GM23338 (cell line): ENCODE measurements around the gene MUS81. TPM values are rescaled to one million over a fixed set of nuclear protein-coding genes. Genes with fewer than 3 reads are reported as not detected.
"Not testable (repeated sequence)": the region's sequence is repeated elsewhere in the genome, so short reads cannot be mapped to it uniquely, and the experiment has no call there.

Experiments
- ATAC-seq: fragments of 200-7000 bp; cut with Tn5 transposase; 3 replicates; pipeline ENCODE4 v1.9.1; 2020
- DNase-seq: peaks from one replicate; pipeline ENCODE4 v3.0.0-alpha.2; 2015; ENCODE audit warnings: low spot score
- H2AFZ ChIP-seq: fragments of 200-600 bp; sonication (generic); 2 replicates; pipeline ENCODE4 v1.8.0; 2016; ENCODE audit warnings: antibody characterized with exemption, mild to moderate bottlenecking, moderate library complexity
- H3F3A ChIP-seq: fragments of 200-600 bp; sonication (generic); replicated peaks from 2 replicates; pipeline ENCODE4 v1.8.0; 2017; ENCODE audit warnings: antibody characterized with exemption, mixed run types, low read depth
- H3K27ac ChIP-seq: fragments of 200-600 bp; sonication (generic); 2 replicates; pipeline ENCODE4 v1.6.1; 2016; ENCODE audit warnings: low read depth
- H3K27me3 ChIP-seq: fragments of 200-600 bp; sonication (generic); 2 replicates; pipeline ENCODE4 v1.8.0; 2016; ENCODE audit warnings: mild to moderate bottlenecking, mixed run types, moderate library complexity; ENCODE audit not compliant: insufficient read depth
- H3K36me3 ChIP-seq: fragments of 200-600 bp; sonication (generic); 2 replicates; pipeline ENCODE4 v1.8.0; 2016; ENCODE audit warnings: mild to moderate bottlenecking; ENCODE audit not compliant: insufficient read depth
- H3K4me1 ChIP-seq: fragments of 200-600 bp; sonication (generic); 2 replicates; pipeline ENCODE4 v1.8.0; 2016; ENCODE audit warnings: mild to moderate bottlenecking, moderate library complexity; ENCODE audit not compliant: insufficient read depth
- H3K4me2 ChIP-seq: fragments of 200-600 bp; sonication (generic); 2 replicates; pipeline ENCODE4 v1.7.1; 2017; ENCODE audit warnings: mixed run types
- H3K4me3 ChIP-seq: fragments of 200-600 bp; sonication (generic); 2 replicates; pipeline ENCODE4 v1.6.1; 2016; ENCODE audit warnings: mixed run types
- H3K79me2 ChIP-seq: fragments of 200-600 bp; sonication (generic); replicated peaks from 2 replicates; pipeline ENCODE4 v1.8.0; 2017; ENCODE audit warnings: mild to moderate bottlenecking; ENCODE audit not compliant: insufficient read depth
- H3K9me2 ChIP-seq: fragments of 200-600 bp; sonication (generic); 2 replicates; pipeline ENCODE4 v1.8.0; 2017; ENCODE audit not compliant: insufficient read depth
- H4K20me1 ChIP-seq: fragments of 200-600 bp; sonication (generic); replicated peaks from 2 replicates; pipeline ENCODE4 v1.8.0; 2017; ENCODE audit warnings: mild to moderate bottlenecking; ENCODE audit not compliant: insufficient read depth
- H3K27ac Mint-ChIP-seq: 2 replicates; pipeline ENCODE4 v1.8.0; 2020; ENCODE audit warnings: inconsistent platforms, mild to moderate bottlenecking, moderate library complexity, mixed read lengths
- H3K27me3 Mint-ChIP-seq: 3 replicates; pipeline ENCODE4 v1.8.0; 2022; ENCODE audit warnings: low read depth, mild to moderate bottlenecking, moderate library complexity, mixed read lengths, inconsistent platforms; ENCODE audit not compliant: insufficient read depth, poor library complexity
- H3K36me3 Mint-ChIP-seq: 3 replicates; pipeline ENCODE4 v1.8.0; 2021; ENCODE audit warnings: low read depth, mild to moderate bottlenecking, inconsistent platforms, moderate library complexity, mixed read lengths
- H3K4me1 Mint-ChIP-seq: 3 replicates; pipeline ENCODE4 v1.8.0; 2020; ENCODE audit warnings: mild to moderate bottlenecking, inconsistent platforms, mixed read lengths
- H3K4me3 Mint-ChIP-seq: 3 replicates; pipeline ENCODE4 v1.8.0; 2021; ENCODE audit warnings: moderate library complexity, mild to moderate bottlenecking, inconsistent platforms, mixed read lengths
- H3K9me3 Mint-ChIP-seq: 3 replicates; pipeline ENCODE4 v1.8.0; 2020; ENCODE audit warnings: moderate library complexity, mild to moderate bottlenecking, inconsistent platforms, mixed read lengths
- CREB1 ChIP-seq: fragments of 250-450 bp; sonication (Bioruptor Pico); IDR thresholded peaks from 2 replicates; pipeline ENCODE4 v1.5.0; 2020; ENCODE audit warnings: low read depth, mild to moderate bottlenecking, moderate library complexity
- EZH2phosphoT487 ChIP-seq: fragments of 200-600 bp; sonication (generic); IDR thresholded peaks from one replicate; pipeline ENCODE4 v1.8.1; 2018; ENCODE audit warnings: antibody characterized with exemption; ENCODE audit not compliant: unreplicated experiment
- JUNB ChIP-seq: IDR thresholded peaks from one replicate; pipeline ENCODE4 v1.6.1; 2016; ENCODE audit warnings: antibody characterized with exemption; ENCODE audit not compliant: unreplicated experiment
- polyA plus RNA-seq: library from polyadenylated mRNA; unstranded; fragments of >200 nt; fragmentation: Nextera tagmentation; extraction: Ambion mirVana; gene quantifications from 2 replicates; pipeline ENCODE4 v1.2.1, GENCODE V29; 2016
- total RNA-seq: library from RNA; depleted of rRNA; stranded (reverse); fragments of >200 nt; shearing (Covaris generic); gene quantifications from 2 replicates; pipeline ENCODE4 v1.2.3, GENCODE V29; 2014
- TF ChIP-seq, protein P1 (sequence below): IDR thresholded peaks from one replicate; pipeline ENCODE4 v1.6.1; 2018; ENCODE audit warnings: antibody characterized with exemption; ENCODE audit not compliant: unreplicated experiment
- TF ChIP-seq, protein P2 (sequence below): IDR thresholded peaks from 2 replicates; pipeline ENCODE4 v1.6.1; 2016; ENCODE audit warnings: antibody characterized with exemption
- TF ChIP-seq, protein P3 (sequence below): fragments of 250-450 bp; sonication (Bioruptor Pico); IDR thresholded peaks from 2 replicates; pipeline ENCODE4 v1.5.0; 2020; ENCODE audit warnings: mild to moderate bottlenecking, moderate library complexity

Gene MUS81
- total and polyA plus RNA-seq, 2 experiments from 2014 or later = 38.5 to 48.6 TPM

DNA sequence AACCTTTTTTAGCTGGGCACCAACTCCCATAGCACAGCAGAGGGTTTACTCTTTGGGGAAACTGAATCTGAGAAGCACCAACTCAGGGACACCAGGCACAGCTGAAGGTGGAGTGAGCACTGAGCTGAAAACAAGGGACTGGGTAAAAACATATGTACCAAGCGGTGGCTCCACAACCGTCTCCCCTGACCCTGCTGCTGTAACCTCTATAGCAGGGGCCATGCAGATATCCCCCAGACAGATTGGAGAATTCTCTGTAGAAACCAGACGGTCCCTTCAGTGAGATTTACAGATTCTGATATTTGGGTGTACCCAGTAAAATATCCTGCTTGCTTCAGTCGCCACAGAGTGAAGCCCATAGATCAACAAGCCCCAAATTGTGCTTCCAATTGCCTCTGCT is 30.8 kb upstream of the MUS81 start:
- no peak overlapping the region for H3K4me2 ChIP-seq
- H3K36me3 Mint-ChIP-seq = no peaks in the 10 kb centered on the region
- no peak overlapping the region for H2AFZ ChIP-seq
- H3K27ac Mint-ChIP-seq = no peak overlapping the region
- H3K4me1 ChIP-seq = peaks cover 5% of the 10 kb centered on the region; the same call in 1 of the 2 replicates
- H3K27ac ChIP-seq = no peak overlapping the region
- H3K27me3 ChIP-seq = peaks cover 10% of the 10 kb centered on the region
- peaks cover 6% of the 10 kb centered on the region; the same call in 1 of the 2 replicates for H3K9me2 ChIP-seq
- H3F3A ChIP-seq = 0 out of 2 replicates have a peak, but pooled peaks cover 3% of the 10 kb centered on the region
- peaks cover 26% of the 10 kb centered on the region for H3K27me3 Mint-ChIP-seq
- 0 out of 2 replicates have a peak, but pooled peaks cover 3% of the 10 kb centered on the region for H3K79me2 ChIP-seq
- ATAC-seq (no peak), DNase-seq (no peak)
- H3K4me3 ChIP-seq = no peak overlapping the region
- TF ChIP-seq JUNB (peak; percentile 69), CREB1 (CRISPR knock-in tag) (no peak), EZH2phosphoT487 (no peak)
- TF ChIP-seq, protein P1, sequence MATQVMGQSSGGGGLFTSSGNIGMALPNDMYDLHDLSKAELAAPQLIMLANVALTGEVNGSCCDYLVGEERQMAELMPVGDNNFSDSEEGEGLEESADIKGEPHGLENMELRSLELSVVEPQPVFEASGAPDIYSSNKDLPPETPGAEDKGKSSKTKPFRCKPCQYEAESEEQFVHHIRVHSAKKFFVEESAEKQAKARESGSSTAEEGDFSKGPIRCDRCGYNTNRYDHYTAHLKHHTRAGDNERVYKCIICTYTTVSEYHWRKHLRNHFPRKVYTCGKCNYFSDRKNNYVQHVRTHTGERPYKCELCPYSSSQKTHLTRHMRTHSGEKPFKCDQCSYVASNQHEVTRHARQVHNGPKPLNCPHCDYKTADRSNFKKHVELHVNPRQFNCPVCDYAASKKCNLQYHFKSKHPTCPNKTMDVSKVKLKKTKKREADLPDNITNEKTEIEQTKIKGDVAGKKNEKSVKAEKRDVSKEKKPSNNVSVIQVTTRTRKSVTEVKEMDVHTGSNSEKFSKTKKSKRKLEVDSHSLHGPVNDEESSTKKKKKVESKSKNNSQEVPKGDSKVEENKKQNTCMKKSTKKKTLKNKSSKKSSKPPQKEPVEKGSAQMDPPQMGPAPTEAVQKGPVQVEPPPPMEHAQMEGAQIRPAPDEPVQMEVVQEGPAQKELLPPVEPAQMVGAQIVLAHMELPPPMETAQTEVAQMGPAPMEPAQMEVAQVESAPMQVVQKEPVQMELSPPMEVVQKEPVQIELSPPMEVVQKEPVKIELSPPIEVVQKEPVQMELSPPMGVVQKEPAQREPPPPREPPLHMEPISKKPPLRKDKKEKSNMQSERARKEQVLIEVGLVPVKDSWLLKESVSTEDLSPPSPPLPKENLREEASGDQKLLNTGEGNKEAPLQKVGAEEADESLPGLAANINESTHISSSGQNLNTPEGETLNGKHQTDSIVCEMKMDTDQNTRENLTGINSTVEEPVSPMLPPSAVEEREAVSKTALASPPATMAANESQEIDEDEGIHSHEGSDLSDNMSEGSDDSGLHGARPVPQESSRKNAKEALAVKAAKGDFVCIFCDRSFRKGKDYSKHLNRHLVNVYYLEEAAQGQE = no peak
- TF ChIP-seq, protein P2, sequence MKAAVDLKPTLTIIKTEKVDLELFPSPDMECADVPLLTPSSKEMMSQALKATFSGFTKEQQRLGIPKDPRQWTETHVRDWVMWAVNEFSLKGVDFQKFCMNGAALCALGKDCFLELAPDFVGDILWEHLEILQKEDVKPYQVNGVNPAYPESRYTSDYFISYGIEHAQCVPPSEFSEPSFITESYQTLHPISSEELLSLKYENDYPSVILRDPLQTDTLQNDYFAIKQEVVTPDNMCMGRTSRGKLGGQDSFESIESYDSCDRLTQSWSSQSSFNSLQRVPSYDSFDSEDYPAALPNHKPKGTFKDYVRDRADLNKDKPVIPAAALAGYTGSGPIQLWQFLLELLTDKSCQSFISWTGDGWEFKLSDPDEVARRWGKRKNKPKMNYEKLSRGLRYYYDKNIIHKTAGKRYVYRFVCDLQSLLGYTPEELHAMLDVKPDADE = no peak
- TF ChIP-seq, protein P3, sequence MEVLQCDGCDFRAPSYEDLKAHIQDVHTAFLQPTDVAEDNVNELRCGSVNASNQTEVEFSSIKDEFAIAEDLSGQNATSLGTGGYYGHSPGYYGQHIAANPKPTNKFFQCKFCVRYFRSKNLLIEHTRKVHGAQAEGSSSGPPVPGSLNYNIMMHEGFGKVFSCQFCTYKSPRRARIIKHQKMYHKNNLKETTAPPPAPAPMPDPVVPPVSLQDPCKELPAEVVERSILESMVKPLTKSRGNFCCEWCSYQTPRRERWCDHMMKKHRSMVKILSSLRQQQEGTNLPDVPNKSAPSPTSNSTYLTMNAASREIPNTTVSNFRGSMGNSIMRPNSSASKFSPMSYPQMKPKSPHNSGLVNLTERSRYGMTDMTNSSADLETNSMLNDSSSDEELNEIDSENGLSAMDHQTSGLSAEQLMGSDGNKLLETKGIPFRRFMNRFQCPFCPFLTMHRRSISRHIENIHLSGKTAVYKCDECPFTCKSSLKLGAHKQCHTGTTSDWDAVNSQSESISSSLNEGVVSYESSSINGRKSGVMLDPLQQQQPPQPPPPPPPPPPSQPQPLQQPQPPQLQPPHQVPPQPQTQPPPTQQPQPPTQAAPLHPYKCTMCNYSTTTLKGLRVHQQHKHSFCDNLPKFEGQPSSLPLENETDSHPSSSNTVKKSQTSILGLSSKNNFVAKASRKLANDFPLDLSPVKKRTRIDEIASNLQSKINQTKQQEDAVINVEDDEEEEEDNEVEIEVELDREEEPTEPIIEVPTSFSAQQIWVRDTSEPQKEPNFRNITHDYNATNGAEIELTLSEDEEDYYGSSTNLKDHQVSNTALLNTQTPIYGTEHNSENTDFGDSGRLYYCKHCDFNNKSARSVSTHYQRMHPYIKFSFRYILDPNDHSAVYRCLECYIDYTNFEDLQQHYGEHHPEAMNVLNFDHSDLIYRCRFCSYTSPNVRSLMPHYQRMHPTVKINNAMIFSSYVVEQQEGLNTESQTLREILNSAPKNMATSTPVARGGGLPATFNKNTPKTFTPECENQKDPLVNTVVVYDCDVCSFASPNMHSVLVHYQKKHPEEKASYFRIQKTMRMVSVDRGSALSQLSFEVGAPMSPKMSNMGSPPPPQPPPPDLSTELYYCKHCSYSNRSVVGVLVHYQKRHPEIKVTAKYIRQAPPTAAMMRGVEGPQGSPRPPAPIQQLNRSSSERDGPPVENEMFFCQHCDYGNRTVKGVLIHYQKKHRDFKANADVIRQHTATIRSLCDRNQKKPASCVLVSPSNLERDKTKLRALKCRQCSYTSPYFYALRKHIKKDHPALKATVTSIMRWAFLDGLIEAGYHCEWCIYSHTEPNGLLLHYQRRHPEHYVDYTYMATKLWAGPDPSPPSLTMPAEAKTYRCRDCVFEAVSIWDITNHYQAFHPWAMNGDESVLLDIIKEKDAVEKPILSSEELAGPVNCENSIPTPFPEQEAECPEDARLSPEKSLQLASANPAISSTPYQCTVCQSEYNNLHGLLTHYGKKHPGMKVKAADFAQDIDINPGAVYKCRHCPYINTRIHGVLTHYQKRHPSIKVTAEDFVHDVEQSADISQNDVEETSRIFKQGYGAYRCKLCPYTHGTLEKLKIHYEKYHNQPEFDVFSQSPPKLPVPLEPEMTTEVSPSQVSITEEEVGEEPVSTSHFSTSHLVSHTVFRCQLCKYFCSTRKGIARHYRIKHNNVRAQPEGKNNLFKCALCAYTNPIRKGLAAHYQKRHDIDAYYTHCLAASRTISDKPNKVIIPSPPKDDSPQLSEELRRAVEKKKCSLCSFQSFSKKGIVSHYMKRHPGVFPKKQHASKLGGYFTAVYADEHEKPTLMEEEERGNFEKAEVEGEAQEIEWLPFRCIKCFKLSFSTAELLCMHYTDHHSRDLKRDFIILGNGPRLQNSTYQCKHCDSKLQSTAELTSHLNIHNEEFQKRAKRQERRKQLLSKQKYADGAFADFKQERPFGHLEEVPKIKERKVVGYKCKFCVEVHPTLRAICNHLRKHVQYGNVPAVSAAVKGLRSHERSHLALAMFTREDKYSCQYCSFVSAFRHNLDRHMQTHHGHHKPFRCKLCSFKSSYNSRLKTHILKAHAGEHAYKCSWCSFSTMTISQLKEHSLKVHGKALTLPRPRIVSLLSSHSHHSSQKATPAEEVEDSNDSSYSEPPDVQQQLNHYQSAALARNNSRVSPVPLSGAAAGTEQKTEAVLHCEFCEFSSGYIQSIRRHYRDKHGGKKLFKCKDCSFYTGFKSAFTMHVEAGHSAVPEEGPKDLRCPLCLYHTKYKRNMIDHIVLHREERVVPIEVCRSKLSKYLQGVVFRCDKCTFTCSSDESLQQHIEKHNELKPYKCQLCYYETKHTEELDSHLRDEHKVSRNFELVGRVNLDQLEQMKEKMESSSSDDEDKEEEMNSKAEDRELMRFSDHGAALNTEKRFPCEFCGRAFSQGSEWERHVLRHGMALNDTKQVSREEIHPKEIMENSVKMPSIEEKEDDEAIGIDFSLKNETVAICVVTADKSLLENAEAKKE (CRISPR knock-in tag) = no peak
- no peaks in the 10 kb centered on the region for H3K36me3 ChIP-seq
- no peak overlapping the region; the same call in 2 of the 3 replicates for H3K4me3 Mint-ChIP-seq
- H3K4me1 Mint-ChIP-seq = peaks cover 11% of the 10 kb centered on the region
- no peaks in the 10 kb centered on the region; the same call in 1 of the 2 replicates for H4K20me1 ChIP-seq
- H3K9me3 Mint-ChIP-seq = no peaks in the 10 kb centered on the region

DNA sequence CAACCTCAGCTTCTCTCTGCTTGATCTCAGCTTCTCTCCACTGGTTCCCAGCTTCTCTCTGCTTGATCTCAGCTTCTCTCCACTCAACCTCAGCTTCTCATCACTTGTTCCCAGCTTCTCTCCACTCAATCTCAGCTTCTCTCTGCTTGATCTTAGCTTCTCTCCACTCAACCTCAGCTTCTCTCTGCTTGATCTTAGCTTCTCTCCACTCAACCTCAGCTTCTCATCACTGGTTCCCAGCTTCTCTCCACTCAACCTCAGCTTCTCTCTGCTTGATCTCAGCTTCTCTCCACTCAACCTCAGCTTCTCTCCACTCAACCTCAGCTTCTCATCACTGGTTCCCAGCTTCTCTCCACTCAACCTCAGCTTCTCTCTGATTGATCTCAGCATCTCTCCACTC is 28.0 kb upstream of the MUS81 start:
- Mint-ChIP-seq H3K27me3 (peaks cover 23% of the 10 kb centered on the region), H3K4me3 (peak overlapping the region; percentile 44), H3K4me1 (peaks cover 11% of the 10 kb centered on the region)
- not testable (repeated sequence) for H3K27ac Mint-ChIP-seq, ATAC-seq, H3K27ac ChIP-seq, H3K4me3 ChIP-seq, H3K36me3 ChIP-seq, H3K4me2 ChIP-seq, H3F3A ChIP-seq, H2AFZ ChIP-seq, H3K9me2 ChIP-seq, DNase-seq, H3K79me2 ChIP-seq, H3K36me3 Mint-ChIP-seq, H3K9me3 Mint-ChIP-seq, H4K20me1 ChIP-seq, H3K4me1 ChIP-seq
- H3K27me3 ChIP-seq = peaks cover 10% of the 10 kb centered on the region
